GM20431 (cell line): Measurements from ENCODE around the gene LYRM2.

Experiments used
- in situ Hi-C: fragments of 300-500 bp; cut with MseI, MboI; formaldehyde crosslinking; loops from one replicate; pipeline ENCODE4 v1.15.0; 2020; ENCODE audit warnings: low sequenced_read_pairs; ENCODE audit not compliant: unreplicated experiment

Gene LYRM2

DNA sequence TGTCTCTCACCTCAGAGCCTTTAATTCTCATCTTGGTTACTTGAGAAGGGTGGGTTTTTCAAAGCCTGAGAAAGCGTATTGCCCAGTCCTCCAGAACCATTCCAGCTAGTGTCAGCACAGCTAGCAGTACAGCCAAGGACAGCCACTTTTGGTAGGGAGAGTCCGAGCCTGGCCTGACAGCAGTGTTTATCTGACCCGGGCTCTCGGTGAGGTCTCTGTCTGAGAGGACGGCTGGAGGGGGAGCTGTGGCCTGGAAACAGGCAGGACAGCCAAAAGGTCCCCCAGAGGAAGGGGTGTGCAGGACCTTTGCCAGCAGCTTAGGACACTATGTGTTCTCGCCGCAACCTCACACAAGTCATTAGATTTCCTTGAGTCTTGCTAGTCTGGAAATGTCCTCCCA, 38.8 kb downstream of the LYRM2 start:
- in situ Hi-C loops: loop anchor here (25.0 kb wide), 1 partner anchor 612 kb away; no protein-coding TSS in a partner anchor

DNA sequence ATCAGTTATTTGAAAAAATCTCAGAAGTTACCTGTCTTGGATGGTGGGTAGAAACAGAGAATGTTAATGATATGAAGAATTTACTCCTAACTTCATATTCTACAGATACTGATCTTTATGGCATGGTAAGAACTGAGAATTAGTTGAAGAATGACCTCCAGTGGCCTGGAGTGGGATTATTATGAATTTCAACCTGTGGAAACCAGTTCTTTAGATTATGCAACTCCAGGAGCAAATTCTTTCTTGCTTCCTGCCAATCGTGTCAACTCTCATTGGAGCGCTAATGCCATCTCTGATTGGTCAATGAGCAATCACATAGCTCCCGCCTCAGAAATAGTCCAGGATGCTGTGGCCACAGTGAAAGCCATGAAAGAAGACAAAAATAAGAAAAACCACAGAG, 40.6 kb downstream of the LYRM2 start:
- in situ Hi-C loops: no loop called here

- in situ Hi-C loops: no loop called here
Measured at GRCh38 chr6:89597372-89597771, 41.2 kb downstream of the LYRM2 start.

GRCh38 chr6:89596484-89596883, 42.1 kb downstream of the LYRM2 start:
- in situ Hi-C loops: no loop called here

DNA sequence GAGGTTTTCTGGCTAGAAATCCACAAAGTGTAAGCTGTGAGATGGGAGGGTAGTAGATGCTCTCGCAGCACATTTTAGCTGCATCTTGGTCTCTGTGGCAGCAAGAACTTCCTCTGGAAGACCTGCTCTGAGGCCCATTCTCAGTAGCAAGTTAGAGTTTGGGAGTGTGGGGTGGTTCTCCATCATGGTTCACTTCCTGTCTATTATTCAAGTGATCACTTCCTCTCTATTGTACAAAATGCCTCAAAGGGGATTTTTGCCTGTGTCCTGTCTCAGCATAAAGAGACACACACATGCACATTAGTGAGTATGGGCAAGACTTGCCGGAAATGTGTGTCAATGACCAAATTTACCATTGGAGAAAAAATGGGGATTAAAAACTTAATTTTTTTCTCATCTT, 42.5 kb downstream of the LYRM2 start:
- in situ Hi-C loops: no loop called here

DNA sequence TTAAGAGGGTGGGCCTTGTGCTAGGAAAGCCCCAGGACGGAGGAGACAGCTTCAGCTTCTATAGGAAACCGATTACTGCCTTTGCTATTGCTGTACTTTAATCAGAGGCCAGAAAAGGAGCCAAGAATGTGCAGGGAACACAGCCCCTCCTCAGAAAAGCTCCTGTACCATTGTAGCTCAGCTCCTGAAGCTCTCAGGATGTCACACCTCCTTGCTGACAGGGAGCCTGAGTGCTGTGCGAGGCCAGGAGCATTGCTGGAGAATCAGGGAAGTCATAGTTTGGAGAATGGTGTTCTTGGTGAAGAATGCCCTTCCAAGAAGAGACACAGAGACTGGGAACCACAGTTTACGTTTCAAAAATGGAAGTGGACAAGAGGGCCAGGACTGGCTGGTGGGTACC, 46.8 kb downstream of the LYRM2 start:
- in situ Hi-C loops: no loop called here

- in situ Hi-C loops: no loop called here
Measured at GRCh38 chr6:89590133-89590532, 48.4 kb downstream of the LYRM2 start.

- in situ Hi-C loops: no loop called here
Measured at GRCh38 chr6:89589297-89590025, 49.1 kb downstream of the LYRM2 start.

- in situ Hi-C loops: no loop called here
Measured at GRCh38 chr6:89585154-89585553, 53.4 kb downstream of the LYRM2 start.

DNA sequence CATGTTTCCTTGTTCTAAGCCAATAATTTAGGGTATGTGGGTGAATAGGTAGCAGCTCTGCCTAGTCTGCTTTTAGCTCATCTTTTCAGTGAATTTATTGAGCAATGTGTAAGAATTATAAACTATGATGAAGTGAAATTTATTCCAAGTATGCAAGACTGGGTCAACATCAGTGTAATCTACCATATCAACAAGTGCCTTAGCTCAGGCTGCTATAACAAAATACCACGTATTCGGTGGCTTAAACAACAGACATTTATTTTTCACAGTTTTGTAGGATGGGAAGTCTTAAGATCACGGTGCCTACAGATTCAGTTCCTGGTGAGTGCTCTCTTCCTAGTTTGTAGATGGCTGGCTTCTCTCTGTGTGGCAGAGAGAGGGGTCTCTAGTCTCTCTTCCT, 54.0 kb downstream of the LYRM2 start:
- in situ Hi-C loops: no loop called here

GRCh38 chr6:89583559-89583958, 55.0 kb downstream of the LYRM2 start:
- in situ Hi-C loops: no loop called here

DNA sequence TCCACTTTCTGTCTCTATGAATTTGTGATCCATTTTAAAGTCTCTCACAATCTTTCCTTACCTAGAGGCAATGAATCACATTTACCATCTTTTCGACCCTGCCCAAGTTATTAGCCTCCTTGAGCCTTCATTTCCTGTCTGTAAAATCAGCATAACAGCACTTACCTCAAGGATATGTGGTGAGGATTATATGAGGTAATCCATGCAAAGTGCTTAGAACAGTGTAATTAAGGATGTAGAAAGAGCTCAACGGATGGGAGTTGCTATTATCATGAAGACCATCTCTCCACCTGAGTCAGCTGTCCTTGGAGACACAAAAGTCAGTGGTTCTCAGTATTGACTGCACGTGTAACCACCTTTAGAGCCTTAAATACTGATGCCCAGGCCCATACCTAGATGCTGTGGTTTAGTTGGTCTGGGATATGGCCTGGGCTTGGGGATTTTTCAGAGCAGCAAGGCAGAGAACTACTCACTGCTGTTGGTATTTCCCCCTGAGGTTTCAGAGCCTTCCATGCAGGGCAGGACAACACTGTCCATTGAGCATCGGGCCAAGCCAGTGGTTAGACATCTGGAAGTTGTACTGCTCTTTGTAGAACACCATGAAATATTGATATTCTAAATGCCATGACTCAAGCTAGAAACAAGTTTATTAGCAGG, 55.8 kb downstream of the LYRM2 start:
- in situ Hi-C loops: no loop called here

GRCh38 chr6:89581689-89582088, 56.9 kb downstream of the LYRM2 start:
- in situ Hi-C loops: no loop called here

- in situ Hi-C loops: no loop called here
Measured at GRCh38 chr6:89580997-89581666, 57.4 kb downstream of the LYRM2 start.

GRCh38 chr6:89575562-89575960, 63.0 kb downstream of the LYRM2 start:
- in situ Hi-C loops: no loop called here

GRCh38 chr6:89574910-89575561, 63.5 kb downstream of the LYRM2 start:
- in situ Hi-C loops: no loop called here

DNA sequence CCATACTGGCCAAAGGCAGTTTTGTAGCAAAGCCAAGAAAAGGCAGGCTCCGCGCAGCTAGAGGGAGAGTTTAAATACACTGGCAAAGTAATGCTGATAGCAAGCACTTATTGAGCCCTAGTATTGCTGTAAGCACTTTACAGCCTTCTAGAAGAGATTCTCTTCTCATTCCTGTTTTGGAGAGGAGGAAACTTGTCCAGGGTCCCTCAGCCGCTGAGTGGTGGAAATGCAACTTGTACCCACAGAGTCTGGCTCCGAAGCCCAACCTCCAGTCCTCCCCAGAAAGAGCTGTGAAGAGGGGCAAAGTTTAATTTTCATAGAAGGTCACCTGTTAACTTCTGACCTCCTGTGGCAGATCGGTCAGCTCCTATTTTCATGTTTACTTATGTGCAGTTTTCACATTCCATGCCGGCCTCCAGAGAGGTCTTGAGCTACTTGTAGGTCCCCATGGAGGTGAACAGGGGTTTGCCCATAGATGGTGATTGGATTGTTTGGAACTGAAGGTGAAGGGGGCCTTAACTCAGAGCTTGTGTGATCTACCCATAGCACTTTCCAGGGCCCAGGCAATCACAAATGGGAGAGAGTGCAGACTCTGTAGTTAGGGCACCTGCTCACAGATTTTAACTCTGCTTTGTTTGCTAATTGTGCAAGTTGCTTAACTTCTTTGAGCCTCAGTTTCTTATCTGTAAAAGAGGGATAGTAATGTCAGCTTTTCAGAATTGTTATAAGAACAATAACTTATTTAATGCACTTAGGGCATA, 70.7 kb downstream of the LYRM2 start:
- in situ Hi-C loops: no loop called here

GRCh38 chr6:89566930-89567629, 71.5 kb downstream of the LYRM2 start:
- in situ Hi-C loops: no loop called here

DNA sequence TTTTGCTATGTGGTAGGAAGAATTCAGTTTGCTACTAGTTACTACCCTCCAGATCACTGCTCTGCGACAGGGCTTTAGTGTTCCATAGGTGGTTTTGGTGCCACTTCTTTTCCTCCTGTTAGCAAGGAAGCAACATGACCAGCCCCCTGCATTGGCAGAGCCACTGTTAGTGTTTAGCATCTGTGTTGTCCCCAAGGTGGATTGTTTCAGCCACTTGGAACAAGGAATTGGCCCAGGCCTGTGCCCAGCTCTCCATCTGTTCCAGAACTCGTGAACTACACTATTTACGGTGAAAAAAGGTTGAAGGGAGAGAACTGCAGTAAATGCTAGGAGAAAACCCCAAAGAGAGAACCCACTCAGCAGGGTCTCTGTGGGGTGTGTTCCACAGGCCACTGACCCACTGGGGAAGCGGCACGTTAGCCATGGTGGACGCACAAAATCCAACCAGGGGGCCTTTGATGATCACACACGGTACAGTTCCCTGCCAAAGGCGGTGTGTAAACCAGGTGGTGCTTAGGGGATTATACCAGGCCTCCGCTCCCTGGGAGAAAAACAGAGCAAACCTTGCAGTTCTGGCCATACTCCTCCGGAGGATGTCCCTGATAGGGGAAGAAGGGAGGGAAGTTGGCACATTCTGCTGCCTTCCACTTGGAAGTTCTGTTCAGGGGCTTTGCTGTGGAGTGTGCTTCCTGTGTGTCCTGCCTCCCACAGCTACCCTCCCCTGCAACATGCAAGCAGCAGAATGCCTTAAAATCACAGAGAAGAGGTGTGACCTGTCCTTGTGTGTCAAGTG, 72.3 kb downstream of the LYRM2 start:
- in situ Hi-C loops: no loop called here
